ENCODE results near the gene CAD. TPM values are rescaled to one million over a fixed set of nuclear protein-coding genes. Genes with fewer than 3 reads are reported as not detected.

CAD gene
- total RNA-seq, 1 experiment from 2014 or later = 114 TPM

- no peak for TF ChIP-seq CTCF (IDR thresholded peaks at IDR 0.05 in 2 of 3, conservative IDR thresholded peaks at IDR 0.05 in 1 of 3; ENCODE audit: borderline replicate concordance in 1 of 3, insufficient read depth in 1 of 3, low read depth in 2 of 3, low read length in 2 of 3)
- TF ChIP-seq TCF7L2 (IDR thresholded peaks at IDR 0.05; ENCODE audit: borderline replicate concordance, extremely low read depth, insufficient read depth, insufficient read length) = no peak
- TF ChIP-seq YY1 (IDR thresholded peaks at IDR 0.05; ENCODE audit: extremely low read depth, insufficient replicate concordance, low read depth, low read length) = no peak
These were observed 4.3 kb upstream of the CAD start (continued) for GRCh38 chr2:27212626-27213471.

- Histone ChIP-seq H2AFZ (ENCODE audit: low read depth, low read length, poor library complexity, severe bottlenecking) (no peak overlapping the region), H3K4me1 (ENCODE audit: control insufficient read depth in 1 of 2, insufficient read depth in 2 of 2, low read length in 2 of 2) (peaks cover 6 to 31% of the 10 kb centered on the region in 2 experiments; a peak in 3 of 4 replicates), H3K9me3 (ENCODE audit: control insufficient read depth in 1 of 2, insufficient read depth in 1 of 2, low read depth in 1 of 2, low read length in 2 of 2) (no peaks in the 10 kb centered on the region), H3K4me3 (replicated peaks in 1 of 2; ENCODE audit: low read depth in 1 of 2, low read length in 2 of 2) (no peak overlapping the region), H3K36me3 (ENCODE audit: control insufficient read depth in 1 of 2, insufficient read depth in 2 of 2, low read length in 2 of 2) (peaks cover 0 to 15% of the 10 kb centered on the region in 2 experiments; a peak in 2 of 4 replicates), H3K4me2 (ENCODE audit: low read length) (no peak overlapping the region), H3K9ac (ENCODE audit: low read length) (no peak overlapping the region), H3K79me2 (ENCODE audit: insufficient read depth, low read length) (peaks cover 51% of the 10 kb centered on the region), H4K20me1 (ENCODE audit: insufficient read depth) (no peaks in the 10 kb centered on the region), H3K27ac (ENCODE audit: low read depth, low read length) (no peak overlapping the region), H3K9me2 (ENCODE audit: insufficient read depth) (no peaks in the 10 kb centered on the region), H3K27me3 (ENCODE audit: insufficient read depth, low read length) (no peaks in the 10 kb centered on the region)
- ChIA-PET CTCF (no interaction called here), RAD21 (ENCODE audit: low non-redundant PET in 1 of 2, low total read pairs in 2 of 2, uncharacterized antibody in 2 of 2, unreplicated experiment in 2 of 2) (no interaction called here), POLR2A (no interaction called here)
- DNase-seq (ENCODE audit: low read depth, low spot score) = no peak
- no peak for ATAC-seq
- no TSS peak for BruUV-seq (replicated peaks)
- intact Hi-C loops (cut with micrococcal nuclease) = loop anchor here (5.0 kb wide), 1 partner anchor 118 kb away; no protein-coding TSS in a partner anchor
- no peak for TF ChIP-seq ATF3 (IDR thresholded peaks at IDR 0.05)
- no peak for TF ChIP-seq FOSL1 (IDR thresholded peaks at IDR 0.05; ENCODE audit: low read depth)
- TF ChIP-seq ZBTB33 (IDR thresholded peaks at IDR 0.05; ENCODE audit: extremely low read depth, insufficient replicate concordance, low read length) = no peak
- TF ChIP-seq MAX (IDR thresholded peaks at IDR 0.05) = no peak
- TF ChIP-seq POLR2A (IDR thresholded peaks at IDR 0.05; ENCODE audit: borderline replicate concordance, extremely low read depth, insufficient read depth, insufficient read length) = no peak
- no peak for TF ChIP-seq RAD21 (IDR thresholded peaks at IDR 0.05; ENCODE audit: low read depth)
- TF ChIP-seq ZNF274 (IDR thresholded peaks at IDR 0.05; ENCODE audit: low read depth, low read length) = no peak
- TF ChIP-seq SIN3A (IDR thresholded peaks at IDR 0.05; ENCODE audit: low read depth) = no peak
- TF ChIP-seq SP1 (IDR thresholded peaks at IDR 0.05; ENCODE audit: low read depth) = no peak
- no peak for TF ChIP-seq ZFX (IDR thresholded peaks at IDR 0.05)
- TF ChIP-seq TCF7L2 (IDR thresholded peaks at IDR 0.05; ENCODE audit: borderline replicate concordance, extremely low read depth, insufficient read depth, insufficient read length) = no peak
- TF ChIP-seq YY1 (IDR thresholded peaks at IDR 0.05; ENCODE audit: extremely low read depth, insufficient replicate concordance, low read depth, low read length) = no peak
- TF ChIP-seq EZH2 (IDR thresholded peaks at IDR 0.05) = no peak
- no peak for TF ChIP-seq JUND (IDR thresholded peaks at IDR 0.05)
These were observed 2.2 kb upstream of the CAD start for GRCh38 chr2:27214941-27215340.

All from HCT116 (cell line).